ENCODE results near the gene TRIM73. TPM values are rescaled to one million over a fixed set of nuclear protein-coding genes. Genes with fewer than 3 reads are reported as not detected.
"Not testable (repeated sequence)": the region's sequence is repeated elsewhere in the genome, so short reads cannot be mapped to it uniquely, and the experiment has no call there.

Gene TRIM73
- polyA plus RNA-seq (2012; ENCODE audit: insufficient read depth, insufficient read length), result 1.2 TPM

DNA sequence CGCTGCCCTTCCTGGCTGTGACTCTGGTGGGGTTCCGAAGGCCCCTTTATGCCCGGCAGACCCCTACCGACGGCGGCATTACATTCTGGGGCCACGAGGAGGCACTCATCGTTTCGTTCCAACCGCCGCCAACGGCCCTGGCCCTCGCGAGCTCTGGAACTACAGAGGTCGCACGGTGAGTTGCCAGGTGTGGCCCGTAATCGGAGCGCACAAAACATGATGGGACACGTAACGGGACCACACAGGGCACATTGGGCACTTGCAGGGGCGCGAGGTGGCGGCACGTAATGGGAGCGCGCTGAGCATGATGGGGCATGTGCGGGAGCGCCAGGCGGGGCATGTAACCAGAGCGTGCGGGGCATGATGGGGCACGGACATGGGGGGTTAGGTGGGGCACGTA, at the start of gene TRIM73:
Gene TRIM73 (plus strand): TSS at position 301 of the 400 bp plus-strand sequence. CDS start 3,305 bp downstream, outside the sequence.
- not testable (repeated sequence) for DNase-seq (ENCODE audit: low read depth, low spot score)

DNA sequence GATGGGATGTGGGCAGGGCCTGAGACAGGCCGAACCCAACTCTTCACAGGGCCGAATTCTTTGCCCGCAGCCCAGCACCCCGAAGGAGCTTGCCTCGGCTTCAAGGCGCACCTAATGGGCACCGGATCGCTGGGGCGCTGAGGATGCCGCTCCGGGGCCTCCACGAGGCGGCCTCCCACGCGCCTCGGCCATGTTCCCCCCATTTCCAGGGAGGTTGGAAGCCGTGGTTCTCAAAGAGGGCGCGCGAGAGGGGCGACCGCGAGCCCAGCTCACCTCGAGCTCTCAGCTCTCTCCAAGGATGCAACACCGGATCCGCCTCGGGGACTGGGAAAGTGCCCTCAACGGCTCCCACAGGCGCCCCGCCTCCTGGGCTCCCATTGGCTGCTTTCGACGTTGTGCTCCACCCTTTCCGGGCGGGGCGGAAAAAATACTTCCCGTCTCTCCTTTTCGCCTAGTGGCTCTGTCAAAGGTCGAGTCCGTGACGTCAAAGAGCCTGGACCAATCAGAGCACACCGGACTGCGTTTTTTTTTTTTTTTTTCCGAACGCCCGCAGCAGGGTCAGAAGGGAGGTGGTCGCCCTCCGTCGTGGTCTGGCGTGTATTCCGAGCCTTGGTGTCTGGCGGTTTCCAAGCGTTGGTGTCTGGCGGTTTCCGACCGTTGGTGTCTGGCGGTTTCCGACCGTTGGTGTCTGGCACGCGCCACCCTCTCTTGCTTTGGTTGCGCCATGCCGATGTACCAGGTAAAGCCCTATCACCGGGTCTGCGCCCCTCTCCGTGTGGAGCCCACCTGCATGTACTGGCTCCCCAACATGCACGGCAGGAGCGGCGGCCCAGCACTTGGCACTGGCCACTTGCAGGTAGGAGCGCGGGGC, 36.5 kb upstream of the TRIM73 start:
- DNase-seq (ENCODE audit: low read depth, low spot score), result peak; percentile 56
- peak overlapping the region; percentile 44 for H3K4me3 ChIP-seq (ENCODE audit: low read length)

More for the DNA sequence above, at the start of gene TRIM73:
- not testable (repeated sequence) for H3K4me3 ChIP-seq (ENCODE audit: low read length)

DNA sequence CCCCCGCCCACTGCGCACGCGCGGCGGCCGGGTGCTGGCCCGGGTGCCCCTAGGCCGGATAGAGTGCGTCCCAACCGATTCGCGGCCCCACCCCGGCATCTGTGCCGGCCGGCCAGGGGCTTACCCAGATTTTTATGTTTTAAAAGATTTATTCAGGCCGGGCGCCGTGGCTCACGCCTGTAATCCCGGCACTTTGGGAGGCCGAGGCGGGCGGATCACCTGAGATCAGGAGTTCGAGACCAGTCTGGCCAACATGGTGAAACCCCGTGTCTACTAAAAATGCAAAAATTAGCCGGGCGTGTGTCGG, 35.9 kb upstream of the TRIM73 start:
- DNase-seq (ENCODE audit: low read depth, low spot score), result not testable (repeated sequence)
- peak overlapping the region; percentile 20; the same call in 1 of the 2 replicates for H3K4me3 ChIP-seq (ENCODE audit: low read length)

DNA sequence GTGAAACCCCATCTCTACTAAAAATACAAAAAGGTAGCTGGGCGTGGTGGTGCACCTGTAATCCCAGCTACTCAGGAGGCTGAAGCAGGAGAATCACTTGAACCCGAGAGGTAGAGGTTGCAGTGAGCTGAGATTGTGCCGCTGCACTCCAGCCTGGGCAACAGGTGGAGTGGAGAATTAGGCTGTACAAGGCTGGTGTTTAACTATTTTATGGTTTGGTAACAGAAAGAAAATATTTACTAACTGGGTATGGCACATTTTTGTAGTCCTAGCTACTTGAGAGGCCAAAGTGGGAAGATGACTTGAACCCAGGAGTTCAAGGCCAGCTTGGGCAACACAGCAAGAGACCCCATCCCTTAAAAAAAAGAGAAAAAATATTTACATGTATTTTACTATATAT, 31.4 kb upstream of the TRIM73 start:
- DNase-seq (ENCODE audit: low read depth, low spot score); H3K4me3 ChIP-seq (ENCODE audit: low read length): not testable (repeated sequence)

DNA sequence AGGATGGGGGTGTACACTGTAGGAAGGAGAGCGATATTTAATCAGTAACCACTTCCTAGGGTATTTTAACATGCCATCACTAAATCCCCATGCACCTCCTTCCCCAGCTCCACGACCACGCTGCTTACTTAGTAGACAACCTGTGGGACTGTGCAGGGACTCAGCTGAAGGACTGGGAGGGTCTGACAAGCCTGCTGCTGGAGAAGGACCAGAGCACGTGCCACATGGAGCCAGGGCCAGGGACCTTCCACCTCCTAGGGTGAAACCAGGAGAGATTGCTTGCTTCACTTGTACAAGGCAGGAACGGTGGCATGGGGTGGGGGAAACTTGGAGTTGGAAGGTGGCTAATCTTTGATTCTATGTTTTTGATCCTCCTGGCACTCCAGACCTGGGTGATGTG, 28.8 kb upstream of the TRIM73 start:
- not testable (repeated sequence) for H3K4me3 ChIP-seq (ENCODE audit: low read length); DNase-seq (ENCODE audit: low read depth, low spot score)

DNA sequence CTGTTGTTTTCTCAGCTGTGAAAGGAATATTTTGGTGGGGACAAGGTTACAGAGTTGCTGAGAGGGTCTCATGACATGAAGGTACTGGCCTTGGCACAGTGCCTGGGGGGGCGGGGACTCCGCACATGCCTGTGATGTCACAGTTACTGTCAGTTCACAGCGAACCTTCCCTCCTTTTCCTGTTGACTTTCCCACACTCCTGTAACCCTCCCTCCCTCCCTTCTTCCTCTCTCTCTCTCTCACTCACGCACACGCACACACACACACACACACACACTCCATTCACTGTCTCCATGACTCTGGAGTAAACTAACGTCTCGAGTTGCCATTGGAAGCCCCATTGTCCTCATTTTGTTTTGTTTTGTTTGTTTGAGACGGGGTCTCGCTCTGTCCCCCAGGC, 28.1 kb upstream of the TRIM73 start:
- not testable (repeated sequence) for DNase-seq (ENCODE audit: low read depth, low spot score); H3K4me3 ChIP-seq (ENCODE audit: low read length)

DNA sequence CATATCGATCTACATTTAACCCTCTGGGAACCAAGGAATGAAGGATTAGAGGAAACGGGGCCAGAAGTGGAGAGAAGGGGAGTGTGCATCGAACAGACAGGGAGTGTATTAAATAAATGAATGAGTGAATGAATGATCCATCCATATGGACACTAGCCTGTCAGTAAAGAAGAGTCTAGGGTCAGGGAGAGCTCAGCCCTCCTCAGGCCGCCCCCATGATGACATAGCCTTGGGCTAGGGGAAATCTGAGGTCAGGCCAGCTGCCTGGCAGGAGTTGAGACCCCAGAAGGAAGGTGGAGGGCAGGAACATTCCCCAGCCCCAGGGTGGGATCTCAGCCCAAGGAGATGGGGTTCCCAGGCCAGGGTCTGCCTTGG, 21.3 kb upstream of the TRIM73 start:
- not testable (repeated sequence) for H3K4me3 ChIP-seq (ENCODE audit: low read length); DNase-seq (ENCODE audit: low read depth, low spot score)

DNA sequence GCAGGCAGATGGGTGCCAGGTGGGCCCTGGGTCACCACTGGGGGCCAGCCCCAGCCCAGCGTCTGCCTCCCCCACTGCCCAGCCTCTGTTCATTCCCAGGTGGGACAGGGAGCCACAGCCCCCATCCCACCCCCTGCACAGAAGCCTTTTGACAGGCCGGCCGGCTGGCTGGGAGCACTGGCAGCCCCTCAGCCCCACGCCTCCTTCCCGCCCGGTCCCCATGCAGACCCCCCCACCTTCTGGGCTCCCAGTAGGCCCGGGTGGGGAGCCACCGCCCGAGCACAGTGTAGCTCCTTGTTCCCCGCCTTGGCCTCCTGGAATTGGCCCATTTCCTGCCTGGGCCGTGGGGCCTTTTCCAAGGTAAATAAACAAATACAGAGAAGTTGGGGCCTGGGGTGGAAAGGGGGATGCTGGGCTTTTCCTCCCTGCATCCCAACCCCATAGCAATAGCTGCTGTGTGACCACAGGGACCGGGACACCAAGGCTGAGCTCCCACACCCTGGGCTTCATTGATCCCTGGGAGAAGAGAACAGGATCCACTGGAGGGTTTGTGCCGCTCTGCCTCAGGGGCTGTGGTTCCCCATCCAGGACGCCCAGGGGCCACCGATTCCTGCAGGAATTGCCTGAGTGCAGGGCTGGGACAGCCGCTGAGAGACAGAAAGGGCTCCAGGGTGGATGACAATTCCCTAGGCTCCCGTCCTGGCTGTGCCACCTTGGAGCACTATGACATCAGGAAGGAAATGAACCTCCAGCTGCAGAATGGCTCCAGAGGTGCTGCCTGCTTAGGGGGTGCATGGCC, 20.7 kb upstream of the TRIM73 start:
- not testable (repeated sequence) for DNase-seq (ENCODE audit: low read depth, low spot score); H3K4me3 ChIP-seq (ENCODE audit: low read length)

DNA sequence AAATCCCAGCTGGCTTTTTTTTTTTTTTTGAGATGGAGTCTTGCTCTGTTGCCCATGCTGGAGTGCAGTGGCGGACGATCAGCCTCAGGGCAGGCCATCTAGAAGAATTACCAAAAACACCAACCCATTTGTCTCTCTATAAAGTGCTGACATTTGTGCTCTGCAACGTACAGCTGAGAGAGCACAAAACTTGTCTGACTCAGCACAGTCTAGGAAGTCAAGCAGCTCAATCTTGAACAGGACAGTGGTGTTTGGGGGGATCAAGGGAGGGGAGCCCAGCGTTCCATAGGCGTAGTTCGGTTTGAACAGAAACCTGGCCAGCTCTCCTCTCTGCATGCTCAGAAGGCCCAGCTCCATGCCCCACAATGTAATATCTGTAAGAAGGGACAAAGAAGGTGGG, 2.2 kb upstream of the TRIM73 start:
- not testable (repeated sequence) for DNase-seq (ENCODE audit: low read depth, low spot score); H3K4me3 ChIP-seq (ENCODE audit: low read length)

DNA sequence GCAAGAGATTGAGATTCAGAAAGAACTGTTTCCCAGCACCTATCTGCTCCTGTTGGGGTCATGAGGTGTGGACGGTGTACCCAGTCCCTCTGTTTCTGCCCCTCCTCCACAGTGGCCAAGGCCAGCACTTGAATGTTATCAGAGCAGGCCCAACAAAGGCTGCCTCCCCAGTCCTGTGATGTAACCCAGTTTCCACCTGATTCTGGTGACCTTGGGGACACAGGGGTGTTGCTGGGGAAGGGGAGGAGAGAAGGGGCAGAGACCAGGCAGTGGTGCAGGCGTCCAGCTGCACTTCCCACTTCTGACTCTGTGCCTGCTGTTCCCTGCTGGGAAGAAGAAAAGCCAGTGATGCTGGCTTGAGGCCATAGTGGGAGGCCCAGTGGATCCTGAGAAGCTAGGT, 2.4 kb downstream of the TRIM73 start:
- H3K4me3 ChIP-seq (ENCODE audit: low read length); DNase-seq (ENCODE audit: low read depth, low spot score): not testable (repeated sequence)

DNA sequence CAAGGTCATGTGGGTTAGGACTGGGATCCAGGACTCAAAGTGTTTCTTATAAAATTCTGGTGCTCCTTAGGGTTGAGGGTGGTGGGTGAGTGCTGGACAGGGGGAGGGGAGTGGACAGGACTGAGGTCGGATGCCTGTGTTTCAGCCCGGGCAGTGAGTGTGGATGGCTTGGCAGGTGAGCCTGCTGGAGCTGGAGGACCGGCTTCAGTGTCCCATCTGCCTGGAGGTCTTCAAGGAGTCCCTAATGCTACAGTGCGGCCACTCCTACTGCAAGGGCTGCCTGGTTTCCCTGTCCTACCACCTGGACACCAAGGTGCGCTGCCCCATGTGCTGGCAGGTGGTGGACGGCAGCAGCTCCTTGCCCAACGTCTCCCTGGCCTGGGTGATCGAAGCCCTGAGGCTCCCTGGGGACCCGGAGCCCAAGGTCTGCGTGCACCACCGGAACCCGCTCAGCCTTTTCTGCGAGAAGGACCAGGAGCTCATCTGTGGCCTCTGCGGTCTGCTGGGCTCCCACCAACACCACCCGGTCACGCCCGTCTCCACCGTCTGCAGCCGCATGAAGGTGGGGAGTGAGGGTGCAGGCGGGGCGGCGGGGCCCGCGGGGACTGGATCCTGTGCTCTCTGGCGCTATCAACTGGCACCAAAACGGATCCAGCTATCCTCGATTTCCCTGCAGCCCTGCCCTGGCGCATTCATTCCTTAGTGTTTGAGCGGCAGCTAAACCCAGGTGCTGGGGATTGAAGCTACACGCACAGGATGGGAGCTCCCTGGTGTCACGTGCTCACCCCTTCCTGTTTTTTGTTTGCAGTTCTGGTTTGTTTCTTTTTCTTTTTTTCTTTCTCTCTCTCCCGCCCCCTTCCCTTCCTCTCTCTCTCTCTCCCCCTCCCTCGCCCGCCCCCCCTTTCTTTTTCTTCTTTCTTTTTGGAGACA, 3.6 kb downstream of the TRIM73 start:
- DNase-seq (ENCODE audit: low read depth, low spot score); H3K4me3 ChIP-seq (ENCODE audit: low read length): not testable (repeated sequence)

DNA sequence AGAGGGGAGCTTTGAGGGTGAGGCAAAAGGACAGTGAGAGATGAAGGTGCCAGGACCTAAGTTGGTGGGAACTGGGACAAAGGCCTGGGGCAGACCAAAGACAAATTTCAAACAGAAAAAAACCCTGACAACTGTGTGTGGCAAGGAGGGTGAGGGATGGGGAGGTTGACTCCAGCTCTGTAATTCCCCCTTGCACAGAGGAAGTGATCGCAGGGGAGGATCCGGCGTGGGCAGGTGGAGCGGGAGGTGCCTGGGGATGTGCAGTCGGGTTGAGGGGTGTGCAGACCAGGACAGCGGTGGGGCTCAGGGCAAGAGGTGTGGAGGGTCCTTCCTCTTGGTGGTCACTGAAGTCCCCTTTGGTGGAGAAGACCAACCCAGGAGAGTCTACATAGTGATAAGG, 5.1 kb downstream of the TRIM73 start:
- not testable (repeated sequence) for DNase-seq (ENCODE audit: low read depth, low spot score); H3K4me3 ChIP-seq (ENCODE audit: low read length)

DNA sequence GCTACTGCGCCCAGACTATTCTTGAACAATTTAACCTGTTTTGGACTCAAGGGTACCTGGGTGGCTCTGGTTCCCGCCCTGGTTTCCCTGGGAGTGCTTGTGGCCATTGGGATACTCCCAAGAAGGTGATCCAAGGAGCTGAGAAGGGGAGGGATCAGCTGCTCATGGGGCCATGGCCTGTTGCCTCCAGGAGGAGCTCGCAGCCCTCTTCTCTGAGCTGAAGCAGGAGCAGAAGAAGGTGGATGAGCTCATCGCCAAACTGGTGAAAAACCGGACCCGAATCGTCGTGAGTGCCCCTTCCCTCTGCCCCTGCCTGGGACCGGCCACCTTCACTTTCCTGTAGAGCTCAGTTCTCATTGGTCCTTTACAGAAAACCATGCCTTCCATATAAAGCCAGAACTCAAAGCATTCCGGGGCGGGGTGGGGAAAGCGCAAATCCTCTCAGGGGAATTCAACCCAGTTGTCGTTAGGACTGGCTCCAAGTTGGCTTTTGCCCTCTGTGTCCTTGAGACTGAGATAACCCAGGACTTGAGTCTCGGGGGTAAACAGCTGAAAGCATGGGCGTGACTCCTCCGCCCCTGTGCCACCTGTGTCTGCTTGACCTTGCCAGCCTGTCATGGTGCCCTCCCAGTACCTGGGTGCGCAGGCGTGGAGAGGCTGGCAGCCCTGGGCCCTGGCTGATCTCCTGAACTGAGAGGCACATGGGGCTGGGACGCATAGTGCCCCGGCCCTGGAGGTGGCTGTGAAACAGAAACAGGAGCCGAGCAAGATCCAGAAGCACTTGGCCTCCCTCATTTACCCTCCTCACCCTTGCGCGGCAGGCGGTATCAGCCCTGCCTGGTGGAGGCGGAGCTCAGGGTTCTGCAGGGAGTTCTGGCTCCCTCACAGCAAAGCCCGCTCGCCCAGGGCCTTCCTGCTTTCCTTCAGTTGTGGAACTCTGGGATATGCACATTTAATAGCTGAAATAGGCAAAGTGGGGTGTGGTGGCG, 8.3 kb downstream of the TRIM73 start:
- not testable (repeated sequence) for DNase-seq (ENCODE audit: low read depth, low spot score); H3K4me3 ChIP-seq (ENCODE audit: low read length)

DNA sequence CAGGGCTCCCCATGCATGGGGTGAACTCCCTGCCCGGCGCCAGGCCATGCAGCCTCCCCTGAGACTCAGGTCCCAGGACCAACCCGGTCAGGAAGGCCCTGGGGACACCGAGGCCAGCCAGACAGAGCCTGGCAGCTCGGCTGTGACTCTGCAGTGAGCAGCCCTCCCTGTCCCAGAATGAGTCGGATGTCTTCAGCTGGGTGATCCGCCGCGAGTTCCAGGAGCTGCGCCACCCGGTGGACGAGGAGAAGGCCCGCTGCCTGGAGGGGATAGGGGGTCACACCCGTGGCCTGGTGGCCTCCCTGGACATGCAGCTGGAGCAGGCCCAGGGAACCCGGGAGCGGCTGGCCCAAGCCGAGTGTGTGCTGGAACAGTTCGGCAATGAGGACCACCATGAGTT, 9.2 kb downstream of the TRIM73 start:
- H3K4me3 ChIP-seq (ENCODE audit: low read length); DNase-seq (ENCODE audit: low read depth, low spot score): not testable (repeated sequence)

DNA sequence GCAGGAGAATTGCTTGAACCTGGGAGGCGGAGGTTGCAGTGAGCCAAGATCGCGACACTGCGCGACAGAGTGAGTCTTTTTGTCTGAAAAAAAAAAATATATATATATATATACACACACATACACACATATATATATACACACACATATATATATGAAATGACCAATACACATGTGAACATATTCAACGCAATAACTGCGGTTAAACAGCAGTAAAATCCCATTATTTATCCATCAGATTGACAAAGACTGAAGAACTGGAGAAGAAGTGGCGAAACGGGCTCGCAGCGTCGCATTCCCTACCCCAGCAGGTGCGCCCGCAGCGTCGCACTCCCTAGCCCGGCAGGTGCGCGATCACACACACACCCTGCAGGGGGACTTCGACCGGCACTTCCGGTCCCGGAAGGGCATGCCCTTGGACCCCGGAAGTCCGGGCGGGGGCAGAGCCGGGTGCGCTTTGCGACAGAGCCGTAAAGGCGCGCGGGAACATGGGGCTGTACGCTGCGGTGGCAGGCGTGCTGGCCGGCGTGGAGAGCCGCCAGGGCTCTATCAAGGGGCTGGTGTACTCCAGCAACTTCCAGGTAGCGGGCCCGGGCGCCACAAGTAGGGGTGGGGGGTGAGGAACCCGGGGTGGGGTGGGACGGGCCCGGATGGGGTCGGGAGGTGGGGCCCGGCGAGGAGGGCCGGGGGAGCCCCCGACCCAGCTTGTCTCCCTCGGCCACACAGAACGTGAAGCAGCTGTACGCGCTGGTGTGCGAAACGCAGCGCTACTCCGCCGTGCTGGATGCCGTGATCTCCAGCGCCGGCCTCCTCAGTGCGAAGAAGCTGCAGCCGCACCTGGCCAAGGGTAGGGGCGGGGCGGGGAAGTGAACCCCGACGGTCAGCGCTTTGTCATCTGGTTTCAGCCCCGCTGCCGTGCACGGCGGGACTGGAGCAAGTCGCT, 14.7 kb downstream of the TRIM73 start:
- not testable (repeated sequence) for DNase-seq (ENCODE audit: low read depth, low spot score)
- H3K4me3 ChIP-seq (ENCODE audit: low read length), result peak overlapping the region; percentile 25; the same call in 1 of the 2 replicates

DNA sequence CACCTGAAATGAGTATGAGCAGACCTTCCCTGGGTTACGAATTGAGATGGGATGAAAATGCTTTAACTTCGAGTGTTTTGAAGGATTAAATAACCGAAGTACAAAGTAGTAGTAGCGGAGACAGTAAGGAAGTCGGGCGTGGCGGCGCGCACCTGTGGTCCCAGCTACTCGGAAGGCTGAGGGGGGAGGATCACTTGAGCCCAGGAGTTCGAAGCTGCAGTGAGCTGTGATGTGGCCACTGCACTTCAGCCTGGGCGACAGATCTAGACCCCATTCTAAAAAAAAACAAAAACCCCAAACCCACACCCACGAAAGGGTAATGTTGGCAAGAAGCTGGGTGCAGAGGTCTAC, 15.4 kb downstream of the TRIM73 start:
- DNase-seq (ENCODE audit: low read depth, low spot score); H3K4me3 ChIP-seq (ENCODE audit: low read length): not testable (repeated sequence)

DNA sequence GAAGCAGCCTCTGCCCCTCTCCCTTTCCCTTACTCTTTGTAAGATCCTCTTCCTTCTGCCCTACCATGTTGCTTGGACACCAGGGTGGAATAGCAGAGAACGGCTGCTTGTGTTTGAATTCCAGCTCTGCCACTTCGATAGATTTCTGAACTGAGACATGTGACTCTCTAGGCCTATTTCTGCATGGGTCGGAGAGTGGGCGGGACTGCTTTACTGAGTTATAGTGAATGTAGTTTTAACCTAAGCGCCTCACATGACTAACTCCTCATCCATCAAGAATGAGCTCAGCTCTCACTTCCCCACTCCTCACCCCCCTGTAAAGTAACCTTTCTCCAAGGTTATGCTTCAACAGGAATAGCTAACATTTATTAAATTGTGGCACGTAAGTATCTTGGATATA, 18.8 kb downstream of the TRIM73 start:
- not testable (repeated sequence) for DNase-seq (ENCODE audit: low read depth, low spot score); H3K4me3 ChIP-seq (ENCODE audit: low read length)

Data from Jurkat, Clone E6-1 (cell line).